Activated CD8-positive, alpha-beta T cell treated with anti-CD3 and anti-CD28 coated beads for 36 hours (primary cell): Measurements from ENCODE around the gene NEK1. TPM values are rescaled to one million over a fixed set of nuclear protein-coding genes. Genes with fewer than 3 reads are reported as not detected.
"Not testable (repeated sequence)": the region's sequence is repeated elsewhere in the genome, so short reads cannot be mapped to it uniquely, and the experiment has no call there.

Source experiments
- ATAC-seq: fragments of 200-7000 bp; cut with Tn5 transposase; one replicate; pipeline ENCODE4 v1.10.0; 2021; ENCODE audit warnings: mild to moderate bottlenecking, moderate library complexity
- CTCF ChIA-PET: fragments of 350-600 bp; sonication (Branson Sonifier 250); formaldehyde crosslinking; loops from one replicate; lab custom pipeline; 2021; ENCODE audit warnings: antibody characterized with exemption; lab: Charles Lee
- POLR2A ChIA-PET: fragments of 350-600 bp; sonication (Branson Sonifier 250); formaldehyde crosslinking; loops from one replicate; lab custom pipeline; 2021; ENCODE audit warnings: antibody characterized with exemption; lab: Charles Lee
- DNase-seq: peaks from one replicate; pipeline ENCODE4 v3.0.0-alpha.2; 2020
- H3K27ac Mint-ChIP-seq: one replicate; pipeline ENCODE4 v1.8.0; 2021; ENCODE audit warnings: mild to moderate bottlenecking, mixed read lengths
- H3K27me3 Mint-ChIP-seq: one replicate; pipeline ENCODE4 v1.8.0; 2021; ENCODE audit warnings: mixed read lengths
- H3K36me3 Mint-ChIP-seq: one replicate; pipeline ENCODE4 v1.8.0; 2021; ENCODE audit warnings: low read depth, mixed read lengths
- H3K4me1 Mint-ChIP-seq: one replicate; pipeline ENCODE4 v1.8.0; 2021; ENCODE audit warnings: low read depth, mixed read lengths
- H3K4me3 Mint-ChIP-seq: one replicate; pipeline ENCODE4 v1.8.0; 2021; ENCODE audit warnings: mild to moderate bottlenecking, moderate library complexity, mixed read lengths
- H3K9me3 Mint-ChIP-seq: one replicate; pipeline ENCODE4 v1.8.0; 2021; ENCODE audit warnings: mixed read lengths
- intact Hi-C: fragments of 100-400 bp; cut with micrococcal nuclease; formaldehyde crosslinking; loops from one replicate; pipeline ENCODE4 v1.10.0; 2022
- total RNA-seq, 2 experiments: library from RNA; stranded (reverse); gene quantifications; one replicate each; pipeline ENCODE4 v1.2.3, GENCODE V29; 2021
- TF ChIP-seq, protein P1 (sequence below): fragments of 200-600 bp; IDR thresholded peaks from one replicate; pipeline ENCODE4 v1.8.0; 2022; ENCODE audit warnings: antibody characterized with exemption, mild to moderate bottlenecking

The NEK1 gene
- total RNA-seq, 2 experiments from 2014 or later: 12.0 to 13.6 TPM

DNA sequence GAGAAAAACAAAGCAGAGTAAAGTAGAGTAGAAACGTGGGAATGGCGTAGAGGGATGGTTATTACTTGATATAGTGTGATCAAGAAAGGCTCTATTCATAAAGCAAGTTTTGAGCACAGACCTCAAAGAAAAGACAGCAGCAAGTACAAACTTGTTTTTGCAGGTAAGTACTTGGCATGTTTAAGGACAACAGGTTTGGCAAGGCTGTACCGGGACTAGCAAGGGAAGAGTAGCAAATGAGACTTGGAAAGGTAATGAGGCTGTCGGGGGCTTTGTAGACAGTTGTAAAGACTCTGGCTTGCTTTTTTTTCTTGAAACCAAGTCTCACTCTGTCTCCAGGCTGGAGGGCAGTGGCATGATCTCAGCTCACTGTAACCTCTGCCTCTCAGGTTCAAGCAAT is 40.9 kb downstream of the NEK1 start:
- DNase-seq (no peak), ATAC-seq (no peak)
- no peaks in the 10 kb centered on the region for H3K9me3 Mint-ChIP-seq
- H3K36me3 Mint-ChIP-seq: peaks cover 20% of the 10 kb centered on the region
- ChIA-PET CTCF (no interaction called here), POLR2A (no interaction called here)
- TF ChIP-seq, protein P1, sequence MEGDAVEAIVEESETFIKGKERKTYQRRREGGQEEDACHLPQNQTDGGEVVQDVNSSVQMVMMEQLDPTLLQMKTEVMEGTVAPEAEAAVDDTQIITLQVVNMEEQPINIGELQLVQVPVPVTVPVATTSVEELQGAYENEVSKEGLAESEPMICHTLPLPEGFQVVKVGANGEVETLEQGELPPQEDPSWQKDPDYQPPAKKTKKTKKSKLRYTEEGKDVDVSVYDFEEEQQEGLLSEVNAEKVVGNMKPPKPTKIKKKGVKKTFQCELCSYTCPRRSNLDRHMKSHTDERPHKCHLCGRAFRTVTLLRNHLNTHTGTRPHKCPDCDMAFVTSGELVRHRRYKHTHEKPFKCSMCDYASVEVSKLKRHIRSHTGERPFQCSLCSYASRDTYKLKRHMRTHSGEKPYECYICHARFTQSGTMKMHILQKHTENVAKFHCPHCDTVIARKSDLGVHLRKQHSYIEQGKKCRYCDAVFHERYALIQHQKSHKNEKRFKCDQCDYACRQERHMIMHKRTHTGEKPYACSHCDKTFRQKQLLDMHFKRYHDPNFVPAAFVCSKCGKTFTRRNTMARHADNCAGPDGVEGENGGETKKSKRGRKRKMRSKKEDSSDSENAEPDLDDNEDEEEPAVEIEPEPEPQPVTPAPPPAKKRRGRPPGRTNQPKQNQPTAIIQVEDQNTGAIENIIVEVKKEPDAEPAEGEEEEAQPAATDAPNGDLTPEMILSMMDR: no peak
- no peak overlapping the region for H3K27ac Mint-ChIP-seq
- H3K4me1 Mint-ChIP-seq: peaks cover 4% of the 10 kb centered on the region
- H3K27me3 Mint-ChIP-seq: no peaks in the 10 kb centered on the region
- intact Hi-C loops: no loop called here
- no peak overlapping the region for H3K4me3 Mint-ChIP-seq

DNA sequence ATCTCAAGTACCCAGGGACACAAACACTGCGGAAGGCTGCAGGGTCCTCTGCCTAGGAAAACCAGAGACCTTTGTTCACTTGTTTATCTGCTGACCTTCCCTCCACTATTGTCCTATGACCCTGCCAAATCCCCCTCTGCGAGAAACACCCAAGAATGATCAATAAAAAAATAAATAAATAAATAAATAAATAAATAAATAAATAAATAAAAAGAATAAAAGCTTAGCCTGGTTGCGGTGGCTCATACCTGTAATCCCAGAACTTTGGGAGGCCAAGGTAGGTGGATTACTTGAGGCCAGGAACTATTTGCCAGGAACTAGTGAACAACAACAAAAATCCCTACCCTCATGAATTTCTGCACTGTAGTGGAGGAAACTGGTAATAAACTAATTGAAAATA is 41.4 kb downstream of the NEK1 start:
- H3K4me3 Mint-ChIP-seq, ATAC-seq, POLR2A ChIA-PET, CTCF ChIA-PET, intact Hi-C loops, H3K27me3 Mint-ChIP-seq, H3K9me3 Mint-ChIP-seq, H3K27ac Mint-ChIP-seq, DNase-seq, H3K4me1 Mint-ChIP-seq: not testable (repeated sequence)
- peaks cover 17% of the 10 kb centered on the region for H3K36me3 Mint-ChIP-seq

DNA sequence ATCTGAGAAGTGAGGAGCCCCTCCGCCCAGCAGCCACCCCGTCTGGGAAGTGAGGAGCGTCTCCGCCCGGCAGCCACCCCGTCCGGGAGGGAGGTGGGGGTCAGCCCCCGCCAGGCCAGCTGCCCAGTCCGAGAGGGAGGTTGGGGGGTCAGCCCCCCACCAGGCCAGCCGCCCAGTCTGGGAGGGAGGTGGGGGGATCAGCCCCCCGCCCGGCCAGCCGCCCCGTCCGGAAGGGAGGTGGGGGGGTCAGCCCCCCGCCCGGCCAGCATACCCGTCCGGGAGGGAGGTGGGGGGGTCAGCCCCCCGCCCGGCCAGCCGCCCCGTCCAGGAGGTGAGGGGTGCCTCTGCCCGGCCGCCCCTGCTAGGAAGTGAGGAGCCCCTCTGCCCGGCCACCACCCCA is 42.1 kb downstream of the NEK1 start:
- POLR2A ChIA-PET, H3K9me3 Mint-ChIP-seq, ATAC-seq, intact Hi-C loops, H3K27ac Mint-ChIP-seq, DNase-seq, H3K4me1 Mint-ChIP-seq, CTCF ChIA-PET, H3K4me3 Mint-ChIP-seq, H3K27me3 Mint-ChIP-seq: not testable (repeated sequence)
- peaks cover 15% of the 10 kb centered on the region for H3K36me3 Mint-ChIP-seq

DNA sequence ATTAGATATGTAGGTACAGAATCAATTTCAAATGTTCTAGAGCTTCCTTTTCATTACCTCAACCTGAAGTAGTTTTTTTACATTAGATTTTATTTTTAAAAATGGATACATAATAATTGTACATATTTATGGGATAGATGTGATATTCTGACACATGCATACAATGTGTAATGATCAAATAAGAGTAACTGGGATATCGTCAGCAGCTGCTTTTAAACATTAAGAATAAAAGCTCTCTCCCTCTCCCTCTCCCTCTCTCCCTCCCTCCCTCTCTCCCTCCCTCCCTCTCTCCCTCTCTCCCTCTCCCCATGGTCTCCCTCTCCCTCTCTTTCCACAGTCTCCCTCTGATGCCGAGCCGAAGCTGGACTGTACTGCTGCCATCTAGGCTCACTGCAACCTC is 43.2 kb downstream of the NEK1 start:
- H3K36me3 Mint-ChIP-seq, DNase-seq, H3K9me3 Mint-ChIP-seq, H3K4me3 Mint-ChIP-seq, H3K27ac Mint-ChIP-seq, H3K4me1 Mint-ChIP-seq, H3K27me3 Mint-ChIP-seq, CTCF ChIA-PET, ATAC-seq: not testable (repeated sequence)
- POLR2A ChIA-PET: interaction anchor here (1.5 kb wide), 1 partner anchor 23 kb away, joined by 5 read pairs; no protein-coding TSS in a partner anchor
- intact Hi-C loops: loop anchor here (5.0 kb wide), 1 partner anchor 647 kb away; no protein-coding TSS in a partner anchor

DNA sequence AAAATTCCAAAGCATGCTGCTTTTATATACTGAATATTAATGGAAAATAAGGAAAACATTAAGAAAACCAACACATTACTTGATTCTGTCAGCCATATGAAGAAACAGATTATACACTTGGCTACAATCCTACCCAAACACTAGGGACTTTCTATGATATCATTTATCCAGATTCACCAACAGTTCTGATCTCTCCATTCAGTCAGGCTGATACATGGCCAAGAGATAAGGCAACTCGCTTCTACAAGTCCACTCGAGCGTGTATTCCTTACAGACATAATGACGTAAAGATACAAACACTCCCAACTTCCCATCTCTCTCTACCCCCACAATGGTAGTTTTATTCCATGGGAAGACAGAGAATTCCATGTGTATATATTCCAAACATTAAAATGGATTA is 44.5 kb downstream of the NEK1 start:
- peaks cover 5% of the 10 kb centered on the region for H3K4me1 Mint-ChIP-seq
- ChIA-PET POLR2A (interaction anchor here (1.5 kb wide), 1 partner anchor 25 kb away, joined by 5 read pairs; no protein-coding TSS in a partner anchor), CTCF (interaction anchor here (3.1 kb wide), 1 partner anchor 8 kb away, joined by 12 read pairs; no protein-coding TSS in a partner anchor)
- TF ChIP-seq, protein P1: no peak
- H3K36me3 Mint-ChIP-seq: peaks cover 5% of the 10 kb centered on the region
- intact Hi-C loops: loop anchor here (5.0 kb wide), 1 partner anchor 646 kb away; no protein-coding TSS in a partner anchor
- H3K27ac Mint-ChIP-seq: no peak overlapping the region
- ATAC-seq (no peak), DNase-seq (no peak)
- no peaks in the 10 kb centered on the region for H3K9me3 Mint-ChIP-seq
- no peaks in the 10 kb centered on the region for H3K27me3 Mint-ChIP-seq
- H3K4me3 Mint-ChIP-seq: no peak overlapping the region

DNA sequence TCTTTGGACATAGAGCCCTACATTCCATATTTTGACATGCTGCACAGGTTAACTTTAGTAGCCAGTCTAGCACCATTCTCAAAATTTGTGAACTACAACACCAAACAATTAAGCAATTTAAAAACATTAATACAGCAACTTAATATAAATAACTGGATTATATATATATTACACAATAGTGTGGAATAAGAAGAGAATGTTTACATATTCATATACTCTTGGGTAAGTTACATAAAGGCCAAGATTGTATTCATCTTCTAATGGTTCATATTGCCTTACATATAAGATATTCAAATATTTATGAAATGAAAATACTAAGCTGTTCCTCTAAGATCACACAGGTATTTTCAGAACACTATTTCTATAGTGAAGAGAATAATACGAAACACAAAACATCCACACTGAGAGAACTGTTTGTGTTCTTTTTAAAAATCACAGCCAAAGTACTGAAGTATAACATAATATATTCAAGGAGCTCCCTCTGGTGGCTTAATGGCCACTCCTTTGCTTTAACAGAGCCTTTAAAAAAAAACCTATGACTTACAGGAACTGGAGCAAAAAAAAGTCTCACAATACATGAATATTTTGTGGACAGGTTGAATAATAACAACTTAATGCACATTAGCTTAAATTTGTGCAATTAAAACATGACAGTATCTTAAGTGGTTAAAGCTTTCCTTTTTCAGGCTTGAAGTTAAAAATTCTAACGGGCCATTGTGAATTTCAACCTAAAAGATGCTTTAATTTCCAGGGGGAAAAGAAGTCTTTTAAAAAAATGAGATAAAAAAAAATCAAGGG is 46.2 kb downstream of the NEK1 start:
- intact Hi-C loops: loop anchor here (5.0 kb wide), 1 partner anchor 644 kb away; no protein-coding TSS in a partner anchor
- H3K4me1 Mint-ChIP-seq: peaks cover 5% of the 10 kb centered on the region
- H3K4me3 Mint-ChIP-seq: no peak overlapping the region
- TF ChIP-seq, protein P1: peak; percentile 64
- no peaks in the 10 kb centered on the region for H3K9me3 Mint-ChIP-seq
- peak overlapping the region; percentile 72 for H3K27ac Mint-ChIP-seq
- ATAC-seq: peak; percentile 56
- H3K36me3 Mint-ChIP-seq: peaks cover 3% of the 10 kb centered on the region
- H3K27me3 Mint-ChIP-seq: no peaks in the 10 kb centered on the region
- POLR2A ChIA-PET: interaction anchor here (0.6 kb wide), 1 partner anchor 59 kb away, joined by 3 read pairs; no protein-coding TSS in a partner anchor
- peak; percentile 59 for DNase-seq
- CTCF ChIA-PET: interaction anchor here (0.6 to 3.1 kb wide), 12 partner anchors 10 to 719 kb away, joined by 3 to 18 read pairs (median 4); partner anchors contain the start of gene NEK1
